ENCODE data around the gene OR2A2. TPM values are rescaled to one million over a fixed set of nuclear protein-coding genes. Genes with fewer than 3 reads are reported as not detected.

OR2A2 gene
- total and polyA plus RNA-seq, 9 of the 15 experiments (the other 6 are each of a cell fraction or from before 2014, with no cell fraction given): not detected

GRCh38 chr7:144122876-144123275 lies 13.5 kb downstream of the OR2A2 start, which contains the start of gene OR2A14:
TSS of gene OR2A14 (plus strand) at chr7:144123176. CDS start at chr7:144129113, 5,937 bp downstream.
- FAIRE-seq (no peak), ATAC-seq (no peak), DNase-seq (ENCODE audit: extremely low read depth in 1 of 4, low spot score in 3 of 4) (no peak)
- Histone ChIP-seq H3K27me3 (ENCODE audit: control insufficient read depth in 2 of 2, insufficient read depth in 2 of 2, low read length in 2 of 2) (no peaks in the 10 kb centered on the region), H3K9me3 (replicated peaks; ENCODE audit: control insufficient read depth, insufficient read depth, low read depth, low read length) (no peaks in the 10 kb centered on the region), H3K4me2 (ENCODE audit: insufficient read depth, low read length) (no peak within 1 kb of the TSS), H3K79me2 (ENCODE audit: control insufficient read depth, insufficient read depth, low read length) (no peaks in the 10 kb centered on the region), H3K4me3 (no peak within 1 kb of the TSS), H4K20me1 (replicated peaks; ENCODE audit: control insufficient read depth, insufficient read depth, low read length) (no peaks in the 10 kb centered on the region), H3K9me1 (ENCODE audit: control insufficient read depth, insufficient read depth, low read length) (no peaks in the 10 kb centered on the region), H3K9ac (ENCODE audit: insufficient read depth in 1 of 2, low read depth in 2 of 2, low read length in 2 of 2) (no peak within 1 kb of the TSS), H2AFZ (ENCODE audit: low read depth, low read length) (no peak within 1 kb of the TSS), H3K36me3 (ENCODE audit: control insufficient read depth, insufficient read depth, low read length) (no peaks in the 10 kb centered on the region), H3K4me1 (replicated peaks in 1 of 2; ENCODE audit: control insufficient read depth in 2 of 2, insufficient read depth in 2 of 2, low read length in 2 of 2) (no peaks in the 10 kb centered on the region), H3K27ac (ENCODE audit: extremely low read depth, low read depth, low read length) (no peak within 1 kb of the TSS)
- TF ChIP-seq ZNF449 (CRISPR knock-in tag; IDR thresholded peaks at IDR 0.05) (no peak), MED1 (CRISPR knock-in tag; IDR thresholded peaks at IDR 0.05; ENCODE audit: borderline replicate concordance) (no peak), FOXA1 (IDR thresholded peaks at IDR 0.05; ENCODE audit: borderline replicate concordance) (no peak)
- no TSS peak for BruUV-seq (replicated peaks)
- ChIA-PET POLR2A (no interaction called here), CTCF (ENCODE audit: low intra/inter-chr PET ratio) (no interaction called here)
- in situ Hi-C loops (cut with MboI) (no loop called here), intact Hi-C loops (cut with micrococcal nuclease) (no loop called here)
- 0% methylated on average over 1 of the region's 1 CpG for WGBS (ENCODE audit: insufficient coverage, low coverage, missing lambda C conversion rate)

Measured in K562 (cell line).